ACC112 (cell line): ENCODE data around the gene KEL.

Source experiments
- H2AFZ ChIP-seq: fragments of 200-600 bp; sonication (generic); one replicate; pipeline ENCODE4 v1.6.0; 2017; ENCODE audit warnings: antibody characterized with exemption, low read length; ENCODE audit not compliant: unreplicated experiment
- H3K27ac ChIP-seq: fragments of 200-600 bp; sonication (generic); 2 replicates; pipeline ENCODE4 v1.5.1; 2014; ENCODE audit warnings: low read depth, mild to moderate bottlenecking, antibody characterized with exemption, low read length, moderate library complexity
- H3K27me3 ChIP-seq: fragments of 200-600 bp; sonication (generic); 2 replicates; pipeline ENCODE4 v1.6.1; 2014; ENCODE audit warnings: mild to moderate bottlenecking, antibody characterized with exemption, low read length, moderate library complexity, mixed read lengths; ENCODE audit not compliant: insufficient read depth
- H3K36me3 ChIP-seq: fragments of 200-600 bp; sonication (generic); 2 replicates; pipeline ENCODE4 v1.6.1; 2016; ENCODE audit warnings: mild to moderate bottlenecking, antibody characterized with exemption, low read length, moderate library complexity, mixed read lengths; ENCODE audit not compliant: insufficient read depth
- H3K4me1 ChIP-seq: fragments of 200-600 bp; sonication (generic); one replicate; pipeline ENCODE4 v1.6.1; 2016; ENCODE audit warnings: low read length, mixed read lengths; ENCODE audit not compliant: insufficient read depth, unreplicated experiment, control insufficient read depth
- H3K4me3 ChIP-seq: fragments of 200-600 bp; sonication (generic); 2 replicates; pipeline ENCODE4 v1.5.1; 2014; ENCODE audit warnings: mild to moderate bottlenecking, low read depth, low read length
- H3K79me2 ChIP-seq: fragments of 200-600 bp; sonication (generic); one replicate; pipeline ENCODE4 v1.6.0; 2016; ENCODE audit warnings: low read length; ENCODE audit not compliant: control insufficient read depth, unreplicated experiment, insufficient read depth

KEL gene

GRCh38 chr7:142941541-142941940 is 20.6 kb downstream of the KEL start:
- Histone ChIP-seq H3K4me1 (no peaks in the 10 kb centered on the region), H3K79me2 (no peaks in the 10 kb centered on the region), H3K27ac (no peak overlapping the region), H2AFZ (no peak overlapping the region), H3K27me3 (peaks cover 18% of the 10 kb centered on the region), H3K4me3 (no peak overlapping the region), H3K36me3 (no peaks in the 10 kb centered on the region)

- H2AFZ ChIP-seq: no peak overlapping the region
- H3K27me3 ChIP-seq: peaks cover 18% of the 10 kb centered on the region
- no peaks in the 10 kb centered on the region for H3K36me3 ChIP-seq
- H3K4me1 ChIP-seq: no peaks in the 10 kb centered on the region
- H3K4me3 ChIP-seq: no peak overlapping the region
- H3K27ac ChIP-seq: no peak overlapping the region
- H3K79me2 ChIP-seq: no peaks in the 10 kb centered on the region
These were observed 21.1 kb downstream of the KEL start for GRCh38 chr7:142940966-142941535.

DNA sequence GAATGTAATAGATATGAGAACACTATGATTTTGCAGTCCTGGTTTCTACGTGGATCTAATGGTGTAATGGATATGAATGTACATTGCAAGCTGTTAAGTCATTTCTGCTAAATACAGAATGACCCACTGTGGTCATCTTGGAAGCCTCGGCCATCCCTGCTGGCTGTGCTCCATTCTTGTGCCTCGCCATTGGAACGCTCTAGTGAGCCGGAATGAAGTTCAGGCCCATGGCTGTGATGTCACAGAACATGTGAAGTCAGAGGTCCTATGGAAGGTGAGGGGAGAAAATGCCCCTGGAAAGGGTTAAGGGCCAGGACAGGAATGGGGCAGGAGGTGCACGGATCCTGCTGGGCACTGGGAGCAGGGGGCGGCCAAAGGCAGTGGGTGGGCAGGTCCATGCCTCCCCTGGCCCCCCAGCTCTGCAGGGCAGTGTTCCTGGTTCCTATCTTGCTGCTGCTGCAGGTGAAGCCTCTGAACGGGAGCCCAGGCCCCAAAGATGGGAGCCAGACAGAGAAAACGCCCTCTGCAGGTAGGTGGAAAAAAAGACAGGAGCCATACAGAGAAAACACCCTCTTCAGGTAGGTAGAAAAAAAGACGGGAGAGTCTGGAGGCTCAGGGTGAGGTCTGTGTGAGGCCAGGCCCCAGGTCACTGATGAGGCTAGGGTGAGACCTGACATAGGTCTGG is 22.8 kb downstream of the KEL start, which contains the start of gene LLCFC1:
LLCFC1 (plus strand) TSS at position 259 of the 685 bp plus-strand sequence; CDS start at position 397, 138 bp downstream.
- H3K27me3 ChIP-seq: peaks cover 18% of the 10 kb centered on the region

DNA sequence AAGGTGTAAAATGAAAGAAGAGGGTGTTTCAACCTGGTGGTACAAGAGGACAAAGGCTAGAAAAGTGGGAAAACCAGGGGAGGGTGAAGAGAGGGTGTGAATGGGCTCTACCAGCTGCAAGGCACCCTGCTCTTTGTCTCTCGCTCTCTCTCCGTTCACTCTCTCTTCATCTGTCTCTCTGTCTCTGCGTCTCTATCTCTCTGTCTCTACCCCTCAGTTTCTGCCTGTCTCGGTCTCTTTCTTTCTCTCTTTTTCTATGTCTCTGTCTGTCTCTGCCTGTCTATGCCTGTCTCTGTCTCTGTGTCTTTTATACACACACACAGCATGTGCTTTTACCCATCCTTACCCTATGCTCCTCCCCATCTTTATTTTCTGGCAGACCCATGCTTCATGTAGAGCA is 23.6 kb downstream of the KEL start:
- Histone ChIP-seq H3K27ac (no peak overlapping the region), H3K36me3 (no peaks in the 10 kb centered on the region), H3K27me3 (peaks cover 22% of the 10 kb centered on the region), H3K4me1 (no peaks in the 10 kb centered on the region), H3K4me3 (no peak overlapping the region), H2AFZ (no peak overlapping the region), H3K79me2 (no peaks in the 10 kb centered on the region)

More for the DNA sequence above, 22.8 kb downstream of the KEL start, which contains the start of gene LLCFC1:
- H3K36me3 ChIP-seq: no peaks in the 10 kb centered on the region
- H3K4me3 ChIP-seq: no peak within 1 kb of the TSS
- H2AFZ ChIP-seq: no peak within 1 kb of the TSS
- H3K27ac ChIP-seq: no peak within 1 kb of the TSS
- H3K4me1 ChIP-seq: no peaks in the 10 kb centered on the region
- no peaks in the 10 kb centered on the region for H3K79me2 ChIP-seq

DNA sequence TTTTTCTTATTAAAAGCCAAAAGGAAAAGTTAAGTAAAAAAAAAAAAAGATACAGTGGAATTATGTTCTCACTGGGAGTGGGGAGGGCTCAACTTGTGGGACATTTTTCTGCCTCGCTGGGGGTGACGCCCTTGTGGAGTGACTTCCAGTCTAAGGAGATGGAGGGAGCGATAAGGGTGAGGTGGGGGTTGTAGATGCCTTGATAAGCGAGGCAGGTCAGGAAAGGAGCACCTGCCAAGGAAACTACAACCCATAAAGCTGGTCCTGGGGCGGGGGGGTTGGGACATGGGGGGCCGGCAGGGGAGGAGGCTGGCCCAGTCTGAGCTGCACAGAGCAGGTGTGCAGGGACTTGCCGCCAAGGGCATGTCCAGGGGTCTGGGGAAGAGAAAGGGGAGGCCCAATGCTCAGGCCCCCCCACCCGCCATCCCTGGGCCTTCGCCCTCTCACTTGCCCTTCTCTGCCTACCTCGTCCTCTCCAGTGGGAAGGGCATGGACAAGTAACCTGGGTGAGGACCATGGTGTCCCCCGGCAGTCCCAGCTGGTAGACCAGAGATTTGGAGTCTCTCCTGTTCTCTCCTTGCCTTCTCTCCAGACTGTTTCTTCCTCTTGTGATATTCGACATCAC is 26.1 kb downstream of the KEL start:
- H2AFZ ChIP-seq: no peak overlapping the region
- no peak overlapping the region for H3K4me3 ChIP-seq
- no peaks in the 10 kb centered on the region for H3K36me3 ChIP-seq
- no peaks in the 10 kb centered on the region for H3K4me1 ChIP-seq
- no peaks in the 10 kb centered on the region for H3K79me2 ChIP-seq
- peaks cover 14% of the 10 kb centered on the region for H3K27me3 ChIP-seq
- H3K27ac ChIP-seq: no peak overlapping the region

DNA sequence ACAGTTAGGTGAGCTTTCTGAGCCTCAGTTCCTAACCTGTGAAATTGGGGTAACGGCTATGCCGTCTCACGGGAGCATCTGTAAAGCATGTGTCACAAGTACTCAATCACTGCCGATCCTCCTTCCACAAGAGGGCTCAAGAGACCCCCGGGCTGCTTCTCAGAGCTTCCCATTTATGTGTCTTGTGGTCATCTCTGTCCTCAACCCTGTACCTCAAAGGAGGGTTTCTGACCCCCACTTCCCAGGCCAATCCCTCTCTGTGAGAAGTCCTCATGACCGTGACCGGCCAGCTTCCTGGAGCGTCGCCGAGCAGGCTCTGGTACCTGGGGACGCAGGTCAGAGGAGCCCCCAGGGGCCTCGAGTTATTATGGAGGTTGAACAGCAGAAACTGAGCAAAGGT is 28.1 kb downstream of the KEL start:
- Histone ChIP-seq H3K27me3 (0 out of 2 replicates have a peak, but pooled peaks cover 6% of the 10 kb centered on the region), H3K36me3 (no peaks in the 10 kb centered on the region), H2AFZ (no peak overlapping the region), H3K79me2 (no peaks in the 10 kb centered on the region), H3K4me3 (no peak overlapping the region), H3K4me1 (no peaks in the 10 kb centered on the region), H3K27ac (no peak overlapping the region)

DNA sequence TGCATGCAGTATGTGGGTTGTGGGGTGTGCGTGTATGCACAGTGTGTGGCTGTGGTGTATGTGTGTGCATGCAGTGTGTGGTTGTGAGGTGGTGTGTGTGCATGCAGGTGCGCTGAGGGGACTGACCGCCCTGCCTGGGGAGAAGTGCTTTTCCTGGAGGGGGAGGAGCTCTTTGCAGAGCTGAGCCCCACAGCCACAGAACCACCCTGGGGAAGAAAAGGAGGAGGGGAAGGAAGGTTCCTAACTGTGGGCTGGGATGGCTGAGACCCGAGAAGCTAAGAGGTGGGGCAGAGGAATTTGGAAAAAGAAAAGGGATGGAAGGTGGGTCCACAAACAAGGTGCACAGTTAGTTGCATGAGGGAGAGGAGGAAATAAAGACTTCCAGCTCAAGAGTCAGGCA is 28.5 kb downstream of the KEL start, which contains the start of gene TRPV5:
TRPV5 (minus strand) TSS at position 123 of the 400 bp plus-strand sequence. CDS start 287 bp downstream, outside the sequence.
- Histone ChIP-seq H2AFZ (no peak within 1 kb of the TSS), H3K27me3 (0 out of 2 replicates have a peak, but pooled peaks cover 6% of the 10 kb centered on the region), H3K79me2 (no peaks in the 10 kb centered on the region), H3K4me1 (no peaks in the 10 kb centered on the region), H3K36me3 (no peaks in the 10 kb centered on the region), H3K27ac (no peak within 1 kb of the TSS), H3K4me3 (no peak within 1 kb of the TSS)

- Histone ChIP-seq H3K27me3 (0 out of 2 replicates have a peak, but pooled peaks cover 4% of the 10 kb centered on the region), H2AFZ (no peak overlapping the region), H3K4me1 (no peaks in the 10 kb centered on the region), H3K27ac (no peak overlapping the region), H3K36me3 (no peaks in the 10 kb centered on the region), H3K79me2 (no peaks in the 10 kb centered on the region), H3K4me3 (no peak overlapping the region)
These were observed 29.1 kb downstream of the KEL start for GRCh38 chr7:142933092-142933475.

GRCh38 chr7:142932386-142933091 is 29.6 kb downstream of the KEL start:
- Histone ChIP-seq H3K4me3 (no peak overlapping the region), H3K27me3 (0 out of 2 replicates have a peak, but pooled peaks cover 4% of the 10 kb centered on the region), H3K4me1 (no peaks in the 10 kb centered on the region), H3K36me3 (no peaks in the 10 kb centered on the region), H3K79me2 (no peaks in the 10 kb centered on the region), H3K27ac (no peak overlapping the region), H2AFZ (no peak overlapping the region)

- no peaks in the 10 kb centered on the region for H3K79me2 ChIP-seq
- H3K4me1 ChIP-seq: no peaks in the 10 kb centered on the region
- H3K36me3 ChIP-seq: no peaks in the 10 kb centered on the region
- H3K4me3 ChIP-seq: no peak overlapping the region
- no peak overlapping the region for H2AFZ ChIP-seq
- H3K27ac ChIP-seq: no peak overlapping the region
- H3K27me3 ChIP-seq: peaks cover 11% of the 10 kb centered on the region
These were observed 31.9 kb downstream of the KEL start for GRCh38 chr7:142930126-142930730.
